ENCODE results near the gene CEP170B.
A peak's percentile ranks its signal among the peaks of the same experiment; 100 is the strongest.
"Not testable (repeated sequence)": the region's sequence is repeated elsewhere in the genome, so short reads cannot be mapped to it uniquely, and the experiment has no call there.

The CEP170B gene

GRCh38 chr14:104865081-104865630 is at the start of gene CEP170B:
TSS of gene CEP170B (plus strand) at chr14:104865268. CDS start at chr14:104868451, 3,183 bp downstream.
- peak; percentile 87 for DNase-seq

GRCh38 chr14:104816616-104816884 is 48.5 kb upstream of the CEP170B start:
- no peak for DNase-seq

- DNase-seq, result no peak
Observed at GRCh38 chr14:104817930-104818713, 46.9 kb upstream of the CEP170B start.

GRCh38 chr14:104818714-104819161 is 46.3 kb upstream of the CEP170B start:
- no peak for DNase-seq

- no peak for DNase-seq
Observed at GRCh38 chr14:104819361-104819781, 45.7 kb upstream of the CEP170B start.

GRCh38 chr14:104820669-104821228 is 44.3 kb upstream of the CEP170B start:
- DNase-seq, result peak; percentile 47

- DNase-seq, result no peak
Observed at GRCh38 chr14:104821229-104821945, 43.7 kb upstream of the CEP170B start.

GRCh38 chr14:104821971-104822608 is 43.0 kb upstream of the CEP170B start:
- no peak for DNase-seq

- DNase-seq, result no peak
Observed at GRCh38 chr14:104822821-104823615, 42.0 kb upstream of the CEP170B start.

- no peak for DNase-seq
Observed at GRCh38 chr14:104824353-104824997, 40.6 kb upstream of the CEP170B start.

- DNase-seq, result peak; percentile 86
Observed at GRCh38 chr14:104826189-104826860, 38.7 kb upstream of the CEP170B start.

GRCh38 chr14:104826861-104827176 is 38.2 kb upstream of the CEP170B start:
- DNase-seq, result no peak

GRCh38 chr14:104827177-104828055 is 37.7 kb upstream of the CEP170B start:
- peak; percentile 93 for DNase-seq

- no peak for DNase-seq
Observed at GRCh38 chr14:104830781-104831180, 34.3 kb upstream of the CEP170B start.

GRCh38 chr14:104836171-104836935 is 28.7 kb upstream of the CEP170B start:
- DNase-seq, result not testable (repeated sequence)

GRCh38 chr14:104841730-104842129 is 23.3 kb upstream of the CEP170B start:
- DNase-seq, result no peak

GRCh38 chr14:104843006-104843405 is 22.1 kb upstream of the CEP170B start:
- DNase-seq, result no peak

- DNase-seq, result no peak
Observed at GRCh38 chr14:104843442-104844305, 21.4 kb upstream of the CEP170B start.
